H9 (cell line): ENCODE measurements around the gene ZBED5. TPM values are rescaled to one million over a fixed set of nuclear protein-coding genes. Genes with fewer than 3 reads are reported as not detected.
A peak's percentile ranks its signal among the peaks of the same experiment; 100 is the strongest.

Experiments
- DNase-seq: peaks from one replicate; pipeline ENCODE4 v3.0.0-alpha.2; 2017
- H2AFZ ChIP-seq: one replicate; pipeline ENCODE4 v1.6.1; 2013; ENCODE audit warnings: mild to moderate bottlenecking, low read length, control low read depth, moderate library complexity
- H2AK5ac ChIP-seq: 2 replicates; pipeline ENCODE4 v1.6.1; 2013; ENCODE audit warnings: low read length, control low read depth, mixed read lengths; ENCODE audit not compliant: insufficient read length
- H2BK120ac ChIP-seq: one replicate; pipeline ENCODE4 v1.6.1; 2013; ENCODE audit warnings: low read depth, mild to moderate bottlenecking, low read length, control low read depth, inconsistent platforms; ENCODE audit not compliant: poor library complexity, severe bottlenecking
- H2BK12ac ChIP-seq: 2 replicates; pipeline ENCODE4 v1.6.1; 2013; ENCODE audit warnings: low read length, control low read depth, mixed read lengths, low read depth; ENCODE audit not compliant: insufficient read length
- H2BK15ac ChIP-seq: 2 replicates; pipeline ENCODE4 v1.6.1; 2013; ENCODE audit warnings: low read depth, low read length, control low read depth
- H2BK20ac ChIP-seq: one replicate; pipeline ENCODE4 v1.6.1; 2013; ENCODE audit warnings: low read depth, mild to moderate bottlenecking, low read length, control low read depth, inconsistent platforms; ENCODE audit not compliant: poor library complexity, severe bottlenecking
- H2BK5ac ChIP-seq: 2 replicates; pipeline ENCODE4 v1.6.1; 2013; ENCODE audit warnings: low read length, control low read depth, mixed read lengths; ENCODE audit not compliant: insufficient read length
- H3K14ac ChIP-seq: 2 replicates; pipeline ENCODE4 v1.6.1; 2013; ENCODE audit warnings: low read length, control low read depth; ENCODE audit not compliant: insufficient read depth
- H3K18ac ChIP-seq: 2 replicates; pipeline ENCODE4 v1.6.1; 2013; ENCODE audit warnings: low read depth, mild to moderate bottlenecking, mixed read lengths, low read length, control low read depth; ENCODE audit not compliant: insufficient read length
- H3K23ac ChIP-seq: 2 replicates; pipeline ENCODE4 v1.6.1; 2013; ENCODE audit warnings: low read length, control low read depth, mixed read lengths, low read depth; ENCODE audit not compliant: insufficient read length
- H3K23me2 ChIP-seq: 2 replicates; pipeline ENCODE4 v1.6.1; 2013; ENCODE audit warnings: low read depth, mild to moderate bottlenecking, mixed read lengths, low read length, control low read depth; ENCODE audit not compliant: insufficient read length, poor library complexity, severe bottlenecking
- H3K27ac ChIP-seq: 2 replicates; pipeline ENCODE4 v1.5.1; 2013; ENCODE audit warnings: low read length, control low read depth, mixed read lengths, low read depth; ENCODE audit not compliant: insufficient read length
- H3K27me3 ChIP-seq: 2 replicates; pipeline ENCODE4 v1.6.1; 2013; ENCODE audit warnings: low read length, control low read depth, inconsistent platforms; ENCODE audit not compliant: insufficient read depth
- H3K4ac ChIP-seq: 2 replicates; pipeline ENCODE4 v1.6.1; 2013; ENCODE audit warnings: low read depth, mild to moderate bottlenecking, control low read depth, inconsistent platforms, low read length, moderate library complexity
- H3K4me1 ChIP-seq: 2 replicates; pipeline ENCODE4 v1.6.1; 2013; ENCODE audit warnings: low read length, control low read depth, inconsistent platforms; ENCODE audit not compliant: insufficient read depth
- H3K4me2 ChIP-seq: 2 replicates; pipeline ENCODE4 v1.6.1; 2013; ENCODE audit warnings: low read length, control low read depth, mixed read lengths; ENCODE audit not compliant: insufficient read length, insufficient read depth
- H3K56ac ChIP-seq: 2 replicates; pipeline ENCODE4 v1.6.1; 2013; ENCODE audit warnings: low read depth, mild to moderate bottlenecking, mixed read lengths, low read length, control low read depth; ENCODE audit not compliant: insufficient read length
- H3K79me1 ChIP-seq: 2 replicates; pipeline ENCODE4 v1.6.1; 2013; ENCODE audit warnings: low read depth, mild to moderate bottlenecking, moderate library complexity, low read length, control low read depth, inconsistent platforms; ENCODE audit not compliant: insufficient read depth, poor library complexity, severe bottlenecking
- H3K79me2 ChIP-seq: 2 replicates; pipeline ENCODE4 v1.6.1; 2013; ENCODE audit warnings: low read length, control low read depth, inconsistent platforms; ENCODE audit not compliant: insufficient read depth
- H3K9ac ChIP-seq: 2 replicates; pipeline ENCODE4 v1.6.1; 2013; ENCODE audit warnings: low read length, control low read depth, mixed read lengths; ENCODE audit not compliant: insufficient read length; ENCODE audit errors: extremely low read depth
- H3K9me3 ChIP-seq: one replicate; pipeline ENCODE4 v1.6.1; 2013; ENCODE audit warnings: low read depth, low read length, inconsistent platforms; ENCODE audit not compliant: control insufficient read depth
- H3T11ph ChIP-seq: one replicate; pipeline ENCODE4 v1.6.1; 2013; ENCODE audit warnings: mild to moderate bottlenecking, low read length, control low read depth, inconsistent platforms
- H4K20me1 ChIP-seq: one replicate; pipeline ENCODE4 v1.6.1; 2013; ENCODE audit not compliant: control insufficient read depth, insufficient read length, insufficient read depth
- H4K5ac ChIP-seq: 2 replicates; pipeline ENCODE4 v1.6.1; 2013; ENCODE audit warnings: low read depth, mild to moderate bottlenecking, mixed read lengths, low read length, control low read depth; ENCODE audit not compliant: insufficient read length
- H4K8ac ChIP-seq: replicated peaks from 2 replicates; pipeline ENCODE4 v1.6.1; 2013; ENCODE audit warnings: low read length, control low read depth, mixed read lengths, low read depth; ENCODE audit not compliant: insufficient read length
- H4K91ac ChIP-seq: 2 replicates; pipeline ENCODE4 v1.6.1; 2013; ENCODE audit warnings: low read depth, mild to moderate bottlenecking, moderate library complexity, mixed read lengths, low read length, control low read depth; ENCODE audit not compliant: insufficient read length
- H3K27ac Mint-ChIP-seq, 3 experiments: 2 replicates in 2 of 3; 3 replicates in 1 of 3; pipeline ENCODE4 v1.8.0; 2020 to 2021; ENCODE audit warnings: mixed read lengths in 3 of 3, mild to moderate bottlenecking in 1 of 3, moderate library complexity in 1 of 3
- H3K27me3 Mint-ChIP-seq: 2 replicates; pipeline ENCODE4 v1.8.0; 2021; ENCODE audit warnings: low read depth, mild to moderate bottlenecking, moderate library complexity, mixed read lengths
- H3K36me3 Mint-ChIP-seq, 3 experiments: 2 replicates in 2 of 3; 3 replicates in 1 of 3; pipeline ENCODE4 v1.8.0; 2020 to 2021; ENCODE audit warnings: low read depth in 3 of 3, mixed read lengths in 3 of 3; ENCODE audit not compliant: insufficient read depth in 1 of 3
- H3K4me1 Mint-ChIP-seq, 2 experiments: 2 replicates each; pipeline ENCODE4 v1.8.0; 2020; ENCODE audit warnings: mixed read lengths in 2 of 2
- H3K4me3 Mint-ChIP-seq, 2 experiments: 2 replicates in 1 of 2; 3 replicates in 1 of 2; pipeline ENCODE4 v1.8.0; 2020 to 2021; ENCODE audit warnings: mild to moderate bottlenecking in 2 of 2, mixed read lengths in 2 of 2, moderate library complexity in 1 of 2
- H3K9me3 Mint-ChIP-seq, 2 experiments: 2 replicates in 1 of 2; 3 replicates in 1 of 2; pipeline ENCODE4 v1.8.0; 2020; ENCODE audit warnings: mild to moderate bottlenecking in 2 of 2, mixed read lengths in 2 of 2, moderate library complexity in 1 of 2
- WGBS: extraction: QIAGEN DNeasy Blood & Tissue Kit; methylation state at CpG from one replicate; pipeline ENCODE4 v1.1.7; 2013; ENCODE audit warnings: missing lambda C conversion rate, low lambda C conversion rate, mixed read lengths; ENCODE audit not compliant: insufficient read length; ENCODE audit errors: extremely low coverage; 5-methylcytosine and 5-hydroxymethylcytosine counted together
- total RNA-seq: library from RNA; stranded (reverse); gene quantifications from 2 replicates; pipeline ENCODE4 v1.2.1, GENCODE V29; 2021
- TF ChIP-seq, protein P1 (sequence below): fragments of 200-600 bp; sonication (generic); conservative IDR thresholded peaks from 3 replicates; pipeline ENCODE4 v1.8.0; 2021; ENCODE audit warnings: antibody characterized with exemption, mild to moderate bottlenecking

The ZBED5 gene
- total RNA-seq, 1 experiment from 2014 or later, result 65.8 TPM

DNA sequence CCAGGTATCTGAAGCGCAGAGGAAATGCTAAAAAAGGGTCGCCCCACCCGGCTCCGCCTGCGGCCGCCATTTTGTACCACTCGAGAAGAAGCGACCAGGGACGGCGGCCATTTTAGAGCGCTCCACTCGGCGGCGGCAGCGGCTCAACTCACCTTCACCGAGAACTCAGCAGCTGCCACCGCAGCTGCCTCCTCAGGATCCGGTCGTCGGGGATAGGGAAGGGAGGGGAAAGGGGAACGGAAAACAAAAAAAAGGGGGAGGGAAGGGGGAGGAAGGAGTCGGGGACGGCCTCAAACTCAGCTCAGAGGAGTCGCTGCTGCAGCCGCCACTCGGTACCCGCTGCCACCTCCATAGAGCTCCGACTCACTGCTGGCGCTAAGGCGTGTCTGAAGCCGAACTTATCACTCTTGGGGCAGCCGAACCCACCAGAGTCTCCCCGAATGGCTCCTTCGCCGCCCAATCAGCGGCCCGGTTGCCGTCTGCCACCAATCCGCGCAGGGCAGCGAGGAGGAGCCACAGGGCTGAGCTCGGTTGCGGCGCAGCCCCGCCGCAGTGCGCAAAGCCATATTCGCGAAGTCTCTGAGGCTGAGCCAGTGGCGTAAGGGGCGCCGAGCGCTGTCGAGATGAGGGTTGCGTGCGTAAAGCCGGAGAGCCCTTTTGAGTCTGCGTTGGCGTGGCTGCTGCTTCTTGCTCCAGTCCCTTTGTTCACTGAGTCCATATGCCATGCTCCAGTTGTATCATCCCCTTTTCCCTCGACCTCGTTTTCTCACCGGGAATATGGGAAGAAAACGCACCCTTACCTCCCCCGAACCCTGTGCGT, 49.1 kb downstream of the ZBED5 start, which contains the start of gene EIF4G2:
EIF4G2 (minus strand) TSS at position 374 of the 820 bp plus-strand sequence.
- Histone ChIP-seq H3K23ac (no peak within 1 kb of the TSS), H2BK5ac (peak within 1 kb of the TSS; percentile 94), H3K9ac (peak within 1 kb of the TSS; percentile 99), H2AK5ac (no peak within 1 kb of the TSS), H3K4me2 (peak within 1 kb of the TSS; percentile 37), H3K79me1 (no peaks in the 10 kb centered on the region), H2BK120ac (no peak within 1 kb of the TSS), H3K23me2 (no peaks in the 10 kb centered on the region), H3K4ac (peak within 1 kb of the TSS; percentile 42), H3T11ph (no peak within 1 kb of the TSS), H3K27ac (peak within 1 kb of the TSS; percentile 79), H4K91ac (peak within 1 kb of the TSS; percentile 99), H4K8ac (no peak within 1 kb of the TSS), H3K9me3 (no peaks in the 10 kb centered on the region), H2BK15ac (no peak within 1 kb of the TSS), H3K79me2 (peaks cover 14% of the 10 kb centered on the region; the same call in 1 of the 2 replicates), H4K5ac (peak within 1 kb of the TSS; percentile 96), H4K20me1 (no peaks in the 10 kb centered on the region), H3K14ac (peak within 1 kb of the TSS; percentile 95), H2AFZ (no peak within 1 kb of the TSS), H3K4me1 (no peaks in the 10 kb centered on the region), H2BK20ac (no peak within 1 kb of the TSS), H3K18ac (peak within 1 kb of the TSS; percentile 96), H3K56ac (peak within 1 kb of the TSS; percentile 71), H3K27me3 (no peaks in the 10 kb centered on the region), H2BK12ac (no peak within 1 kb of the TSS)
- Mint-ChIP-seq H3K9me3 (peaks cover 0 to 4% of the 10 kb centered on the region in 2 experiments; a peak in 2 of 5 replicates), H3K36me3 (peaks cover 36 to 47% (median 45%) of the 10 kb centered on the region in 3 experiments), H3K27me3 (no peaks in the 10 kb centered on the region), H3K27ac (peak within 1 kb of the TSS; percentile 99 to 100 (median 99)), H3K4me3 (peak within 1 kb of the TSS; percentile 94 to 97), H3K4me1 (peaks cover 22 to 33% of the 10 kb centered on the region in 2 experiments)
- whole genome bisulfite sequencing, result no CpG with 5 or more reads among the region's 65 CpGs
- TF ChIP-seq, protein P1, sequence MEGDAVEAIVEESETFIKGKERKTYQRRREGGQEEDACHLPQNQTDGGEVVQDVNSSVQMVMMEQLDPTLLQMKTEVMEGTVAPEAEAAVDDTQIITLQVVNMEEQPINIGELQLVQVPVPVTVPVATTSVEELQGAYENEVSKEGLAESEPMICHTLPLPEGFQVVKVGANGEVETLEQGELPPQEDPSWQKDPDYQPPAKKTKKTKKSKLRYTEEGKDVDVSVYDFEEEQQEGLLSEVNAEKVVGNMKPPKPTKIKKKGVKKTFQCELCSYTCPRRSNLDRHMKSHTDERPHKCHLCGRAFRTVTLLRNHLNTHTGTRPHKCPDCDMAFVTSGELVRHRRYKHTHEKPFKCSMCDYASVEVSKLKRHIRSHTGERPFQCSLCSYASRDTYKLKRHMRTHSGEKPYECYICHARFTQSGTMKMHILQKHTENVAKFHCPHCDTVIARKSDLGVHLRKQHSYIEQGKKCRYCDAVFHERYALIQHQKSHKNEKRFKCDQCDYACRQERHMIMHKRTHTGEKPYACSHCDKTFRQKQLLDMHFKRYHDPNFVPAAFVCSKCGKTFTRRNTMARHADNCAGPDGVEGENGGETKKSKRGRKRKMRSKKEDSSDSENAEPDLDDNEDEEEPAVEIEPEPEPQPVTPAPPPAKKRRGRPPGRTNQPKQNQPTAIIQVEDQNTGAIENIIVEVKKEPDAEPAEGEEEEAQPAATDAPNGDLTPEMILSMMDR, result no peak
- DNase-seq, result peak; percentile 99
